ENCODE results near the gene CCT5.

Gene CCT5

GRCh38 chr5:10248378-10249260 is 1.5 kb upstream of the CCT5 start:
- Histone ChIP-seq H3K9ac (ENCODE audit: low read length) (peak overlapping the region; percentile 90), H3K27me3 (ENCODE audit: insufficient read depth, low read length) (no peaks in the 10 kb centered on the region), H3K27ac (ENCODE audit: low read depth, low read length, poor library complexity, severe bottlenecking) (peak overlapping the region; percentile 84), H3K9me2 (ENCODE audit: low read depth, low read length) (no peaks in the 10 kb centered on the region), H3K4me2 (ENCODE audit: low read length) (peak overlapping the region; percentile 69), H4K20me1 (ENCODE audit: insufficient read depth, low read length) (no peaks in the 10 kb centered on the region), H3K4me3 (ENCODE audit: low read depth, low read length, poor library complexity, severe bottlenecking) (peak overlapping the region; percentile 93), H3K9me3 (ENCODE audit: low read length) (no peaks in the 10 kb centered on the region), H3F3A (ENCODE audit: insufficient read depth, low read length) (no peaks in the 10 kb centered on the region), H3K79me2 (ENCODE audit: insufficient read depth, low read length) (peaks cover 35% of the 10 kb centered on the region), H3K4me1 (ENCODE audit: insufficient read depth, low read length, severe bottlenecking) (peaks cover 38% of the 10 kb centered on the region), H2AFZ (ENCODE audit: low read length) (no peak overlapping the region), H3K36me3 (ENCODE audit: insufficient read depth, low read length) (peaks cover 28% of the 10 kb centered on the region)
- TF ChIP-seq EZH2 (IDR thresholded peaks at IDR 0.05; ENCODE audit: borderline replicate concordance, low read length): no peak
- no peak for TF ChIP-seq CTCF (IDR thresholded peaks at IDR 0.05; ENCODE audit: low read length)

GRCh38 chr5:10250806-10251276 is 761 bp downstream of the CCT5 start:
- Histone ChIP-seq H3K27me3 (ENCODE audit: insufficient read depth, low read length) (no peaks in the 10 kb centered on the region), H3K36me3 (ENCODE audit: insufficient read depth, low read length) (peaks cover 50% of the 10 kb centered on the region)

GRCh38 chr5:10251405-10251804 is 1.3 kb downstream of the CCT5 start:
- H3K4me3 ChIP-seq (ENCODE audit: low read depth, low read length, poor library complexity, severe bottlenecking): peak overlapping the region; percentile 93
- H4K20me1 ChIP-seq (ENCODE audit: insufficient read depth, low read length): no peaks in the 10 kb centered on the region
- TF ChIP-seq CTCF (IDR thresholded peaks at IDR 0.05; ENCODE audit: low read length): no peak
- no peaks in the 10 kb centered on the region for H3K9me2 ChIP-seq (ENCODE audit: low read depth, low read length)
- H3K27ac ChIP-seq (ENCODE audit: low read depth, low read length, poor library complexity, severe bottlenecking): no peak overlapping the region
- no peaks in the 10 kb centered on the region for H3F3A ChIP-seq (ENCODE audit: insufficient read depth, low read length)
- peak overlapping the region; percentile 90 for H3K9ac ChIP-seq (ENCODE audit: low read length)
- H3K27me3 ChIP-seq (ENCODE audit: insufficient read depth, low read length): no peaks in the 10 kb centered on the region
- peaks cover 44% of the 10 kb centered on the region for H3K4me1 ChIP-seq (ENCODE audit: insufficient read depth, low read length, severe bottlenecking)
- H3K36me3 ChIP-seq (ENCODE audit: insufficient read depth, low read length): peaks cover 56% of the 10 kb centered on the region
- H3K79me2 ChIP-seq (ENCODE audit: insufficient read depth, low read length): peaks cover 54% of the 10 kb centered on the region
- H2AFZ ChIP-seq (ENCODE audit: low read length): no peak overlapping the region
- no peaks in the 10 kb centered on the region for H3K9me3 ChIP-seq (ENCODE audit: low read length)
- H3K4me2 ChIP-seq (ENCODE audit: low read length): peak overlapping the region; percentile 69

More at GRCh38 chr5:10250806-10251276, 761 bp downstream of the CCT5 start:
- Histone ChIP-seq H3K27ac (ENCODE audit: low read depth, low read length, poor library complexity, severe bottlenecking) (peak overlapping the region; percentile 84), H3K9me2 (ENCODE audit: low read depth, low read length) (no peaks in the 10 kb centered on the region), H3K4me1 (ENCODE audit: insufficient read depth, low read length, severe bottlenecking) (peaks cover 44% of the 10 kb centered on the region), H3K79me2 (ENCODE audit: insufficient read depth, low read length) (peaks cover 54% of the 10 kb centered on the region), H3K9me3 (ENCODE audit: low read length) (no peaks in the 10 kb centered on the region), H3K4me2 (ENCODE audit: low read length) (peak overlapping the region; percentile 69), H4K20me1 (ENCODE audit: insufficient read depth, low read length) (no peaks in the 10 kb centered on the region), H3K9ac (ENCODE audit: low read length) (peak overlapping the region; percentile 90), H3K4me3 (ENCODE audit: low read depth, low read length, poor library complexity, severe bottlenecking) (peak overlapping the region; percentile 93), H2AFZ (ENCODE audit: low read length) (no peak overlapping the region), H3F3A (ENCODE audit: insufficient read depth, low read length) (no peaks in the 10 kb centered on the region)
- TF ChIP-seq CTCF (IDR thresholded peaks at IDR 0.05; ENCODE audit: low read length): no peak
- no peak for TF ChIP-seq EZH2 (IDR thresholded peaks at IDR 0.05; ENCODE audit: borderline replicate concordance, low read length)

Data from OCI-LY1 (cell line).